HG03432 (cell line): Measurements from ENCODE around the gene MZF1.
A peak's percentile ranks its signal among the peaks of the same experiment; 100 is the strongest.

Experiments used
- ATAC-seq: cut with Tn5 transposase; IDR thresholded peaks from one replicate; pipeline ENCODE4 v1.9.1; 2021; ENCODE audit warnings: mild to moderate bottlenecking, moderate library complexity; ENCODE audit not compliant: unreplicated experiment

MZF1 gene

GRCh38 chr19:58556622-58557220, 16.4 kb downstream of the MZF1 start:
- ATAC-seq: no peak

GRCh38 chr19:58555920-58556621, 17.1 kb downstream of the MZF1 start:
- ATAC-seq: no peak

GRCh38 chr19:58555369-58555885, 17.7 kb downstream of the MZF1 start:
- no peak for ATAC-seq

DNA sequence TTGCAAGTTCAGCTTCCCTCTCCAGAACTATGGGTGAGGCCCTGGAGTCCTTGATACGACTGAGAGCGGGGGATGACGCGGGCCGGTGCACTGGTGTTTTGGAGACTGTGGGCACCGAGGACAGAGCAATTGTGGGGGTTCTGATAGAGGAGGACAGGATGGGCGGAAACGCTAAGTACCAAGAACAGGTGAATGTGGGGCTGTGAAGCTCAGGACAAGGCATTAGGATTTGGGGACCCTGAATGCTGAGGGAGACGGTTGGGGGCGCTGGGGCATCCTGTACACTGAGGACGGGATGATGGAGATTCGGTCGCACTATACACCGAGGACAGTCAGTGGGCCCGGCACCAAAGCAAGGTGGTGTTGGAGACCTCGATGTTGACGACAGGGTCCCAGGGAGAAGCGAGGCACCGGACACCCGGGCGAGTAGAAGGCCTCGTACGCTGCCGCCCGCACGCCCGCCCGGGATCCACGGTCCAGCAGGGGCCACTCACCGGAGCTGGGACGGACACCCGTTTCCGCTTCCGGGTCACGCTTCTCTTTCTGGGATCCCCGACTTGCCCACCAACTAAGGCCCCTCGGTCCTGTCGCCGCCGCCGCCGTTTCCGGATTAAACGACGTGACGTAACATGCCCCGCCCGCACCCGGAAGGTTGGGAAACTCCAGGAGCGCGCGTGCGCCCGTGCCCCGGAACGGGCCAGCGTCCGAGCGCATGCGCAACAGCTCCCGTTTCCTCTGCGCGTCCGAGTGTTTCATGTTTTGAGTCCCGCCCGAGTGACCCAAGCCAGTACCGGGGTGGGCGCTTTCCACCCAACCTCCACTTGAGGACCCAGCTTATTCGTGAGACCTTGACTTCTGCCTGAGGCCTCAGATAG, 18.4 kb downstream of the MZF1 start, which contains the start of gene CHMP2A:
CHMP2A (minus strand) TSS at position 612 of the 875 bp plus-strand sequence. CDS start 893 bp downstream, outside the sequence.
- ATAC-seq: peak; percentile 32

DNA sequence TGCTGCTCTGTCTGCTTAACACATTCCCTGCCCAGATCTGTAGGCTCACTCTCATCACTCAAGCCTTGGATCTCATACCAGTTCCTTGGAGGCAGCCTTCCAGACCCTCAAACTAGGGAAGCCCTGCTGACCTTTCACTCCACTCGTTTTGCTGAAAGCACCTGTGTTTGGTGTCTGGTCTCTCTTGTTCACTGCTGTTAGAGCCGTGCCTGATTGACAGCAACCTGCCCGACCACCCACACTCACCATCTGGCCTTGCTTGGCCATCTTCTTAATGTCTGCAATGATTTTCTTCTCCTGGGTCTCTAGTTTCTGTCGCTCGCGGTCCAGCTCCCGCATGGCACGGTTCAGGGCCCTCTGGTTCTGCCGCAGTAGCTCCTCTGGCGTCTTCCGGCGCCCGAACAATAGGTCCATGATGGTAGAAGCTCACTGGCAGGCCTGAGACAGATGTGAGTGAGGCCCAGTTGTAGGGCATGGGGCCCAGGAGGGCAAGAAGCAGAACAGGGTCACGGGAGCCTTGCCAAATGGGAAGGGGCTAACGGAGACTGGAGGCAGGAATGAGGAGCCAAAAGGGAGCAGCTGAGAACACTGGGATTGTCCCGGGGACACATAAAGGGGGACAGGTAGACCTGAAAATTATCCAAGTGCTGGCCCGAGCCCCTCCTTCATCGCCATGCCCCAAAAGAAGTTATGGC, 19.2 kb downstream of the MZF1 start:
- no peak for ATAC-seq

- ATAC-seq: no peak
These were observed 20.5 kb downstream of the MZF1 start for GRCh38 chr19:58552655-58553054.

DNA sequence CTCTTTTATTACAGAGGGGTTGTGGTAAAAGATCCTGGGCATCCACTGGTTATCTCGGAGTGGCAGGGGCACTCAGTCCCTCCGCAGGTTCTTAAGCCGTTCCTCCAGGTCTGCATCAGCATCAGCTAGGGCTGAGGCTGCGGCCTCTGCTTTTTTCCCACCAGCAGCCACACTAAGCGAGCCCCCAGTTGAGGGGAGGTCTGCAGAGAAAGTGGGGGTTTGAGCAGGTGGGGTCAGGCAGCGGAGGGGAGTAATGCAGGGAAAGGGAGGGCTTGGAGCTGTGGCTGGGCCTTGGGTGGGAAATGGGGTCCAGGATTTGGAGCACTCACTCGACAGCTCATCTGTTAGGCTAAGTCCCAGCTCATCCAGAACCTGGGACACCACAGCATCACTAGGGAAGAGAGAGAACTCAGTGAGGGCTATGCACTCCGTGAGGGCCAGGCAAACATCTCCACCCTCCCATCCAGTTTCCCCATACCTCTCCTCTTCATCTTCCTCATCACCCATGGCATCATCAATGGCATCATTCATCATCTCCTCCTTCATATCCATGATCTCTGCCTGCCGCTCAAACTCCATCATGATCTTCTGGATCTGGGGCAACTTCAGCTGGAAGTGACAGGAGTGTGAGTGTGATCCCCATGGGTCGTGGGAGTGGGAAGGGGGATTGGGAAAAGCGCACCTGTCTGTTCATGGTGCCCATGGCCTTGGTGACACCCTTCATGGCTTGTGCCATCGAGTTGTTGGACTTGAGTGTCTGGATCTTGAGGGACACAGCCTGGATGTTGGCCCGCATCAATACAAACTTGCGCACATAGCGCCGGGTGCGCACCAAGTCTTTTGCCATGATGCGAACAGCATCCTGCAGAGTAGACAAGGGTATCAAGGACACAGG, 21.3 kb downstream of the MZF1 start:
- ATAC-seq: no peak

DNA sequence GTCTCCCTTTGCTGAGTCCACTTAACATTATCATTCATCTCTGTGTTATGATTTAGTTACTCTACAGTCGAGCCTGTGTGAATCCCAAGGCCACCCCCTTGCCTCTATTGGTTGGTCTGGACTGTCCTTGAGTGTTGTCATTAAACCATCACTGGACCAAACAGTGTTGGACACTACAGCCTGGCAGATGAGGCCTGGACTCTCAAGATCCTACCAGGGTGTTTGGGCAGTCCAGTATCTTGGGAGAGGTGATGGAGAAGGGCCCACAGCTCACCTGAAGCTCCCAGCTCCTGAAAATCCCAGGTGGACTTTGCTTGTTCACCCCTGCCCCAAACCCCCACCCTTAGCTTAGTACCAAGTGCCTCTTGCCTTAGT, 22.0 kb downstream of the MZF1 start:
- ATAC-seq: no peak

- ATAC-seq: no peak
These were observed 22.6 kb downstream of the MZF1 start for GRCh38 chr19:58550362-58551122.

DNA sequence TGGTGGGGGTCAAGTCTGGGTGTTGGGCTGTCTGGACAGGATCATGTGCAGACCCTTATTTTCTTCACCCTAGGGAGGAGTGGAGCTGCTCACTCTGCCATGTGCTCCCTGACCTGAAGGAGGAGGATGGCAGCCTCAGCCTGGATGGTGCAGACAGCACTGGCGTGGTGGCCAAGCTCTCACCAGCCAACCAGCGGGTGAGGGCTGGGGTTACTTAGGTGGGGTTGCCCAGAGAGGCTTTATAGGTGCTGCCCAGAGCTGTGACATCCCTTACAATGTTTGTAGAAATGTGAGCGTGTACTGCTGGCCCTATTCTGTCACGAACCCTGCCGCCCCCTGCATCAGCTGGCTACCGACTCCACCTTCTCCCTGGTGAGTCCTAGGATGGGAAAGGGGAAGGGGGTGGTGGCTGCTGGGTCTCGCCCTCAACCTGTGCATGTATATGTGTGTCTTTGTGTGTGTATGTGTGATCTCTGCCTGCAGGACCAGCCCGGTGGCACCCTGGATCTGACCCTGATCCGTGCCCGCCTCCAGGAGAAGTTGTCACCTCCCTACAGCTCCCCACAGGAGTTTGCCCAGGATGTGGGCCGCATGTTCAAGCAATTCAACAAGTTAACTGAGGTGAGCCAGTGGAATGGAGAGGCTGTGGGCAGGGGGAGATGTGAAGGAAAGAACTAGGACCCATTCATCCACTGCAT, 23.3 kb downstream of the MZF1 start:
- no peak for ATAC-seq

DNA sequence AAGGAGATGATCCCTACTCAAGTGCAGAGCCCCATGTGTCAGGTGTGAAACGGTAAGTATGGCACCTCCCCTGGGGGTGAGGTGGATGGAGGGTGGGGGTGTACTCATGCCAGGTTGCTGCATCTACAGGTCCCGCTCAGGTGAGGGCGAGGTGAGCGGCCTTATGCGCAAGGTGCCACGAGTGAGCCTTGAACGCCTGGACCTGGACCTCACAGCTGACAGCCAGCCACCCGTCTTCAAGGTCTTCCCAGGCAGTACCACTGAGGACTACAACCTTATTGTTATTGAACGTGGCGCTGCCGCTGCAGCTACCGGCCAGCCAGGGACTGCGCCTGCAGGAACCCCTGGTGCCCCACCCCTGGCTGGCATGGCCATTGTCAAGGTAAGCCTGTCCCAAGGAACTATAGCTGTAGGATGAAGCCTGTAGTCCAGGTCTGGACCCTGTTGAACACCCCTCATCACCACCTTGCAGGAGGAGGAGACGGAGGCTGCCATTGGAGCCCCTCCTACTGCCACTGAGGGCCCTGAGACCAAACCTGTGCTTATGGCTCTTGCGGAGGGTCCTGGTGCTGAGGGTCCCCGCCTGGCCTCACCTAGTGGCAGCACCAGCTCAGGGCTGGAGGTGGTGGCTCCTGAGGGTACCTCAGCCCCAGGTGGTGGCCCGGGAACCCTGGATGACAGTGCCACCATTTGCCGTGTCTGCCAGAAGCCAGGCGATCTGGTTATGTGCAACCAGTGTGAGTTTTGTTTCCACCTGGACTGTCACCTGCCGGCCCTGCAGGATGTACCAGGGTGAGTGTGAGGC, 24.1 kb downstream of the MZF1 start:
- no peak for ATAC-seq

DNA sequence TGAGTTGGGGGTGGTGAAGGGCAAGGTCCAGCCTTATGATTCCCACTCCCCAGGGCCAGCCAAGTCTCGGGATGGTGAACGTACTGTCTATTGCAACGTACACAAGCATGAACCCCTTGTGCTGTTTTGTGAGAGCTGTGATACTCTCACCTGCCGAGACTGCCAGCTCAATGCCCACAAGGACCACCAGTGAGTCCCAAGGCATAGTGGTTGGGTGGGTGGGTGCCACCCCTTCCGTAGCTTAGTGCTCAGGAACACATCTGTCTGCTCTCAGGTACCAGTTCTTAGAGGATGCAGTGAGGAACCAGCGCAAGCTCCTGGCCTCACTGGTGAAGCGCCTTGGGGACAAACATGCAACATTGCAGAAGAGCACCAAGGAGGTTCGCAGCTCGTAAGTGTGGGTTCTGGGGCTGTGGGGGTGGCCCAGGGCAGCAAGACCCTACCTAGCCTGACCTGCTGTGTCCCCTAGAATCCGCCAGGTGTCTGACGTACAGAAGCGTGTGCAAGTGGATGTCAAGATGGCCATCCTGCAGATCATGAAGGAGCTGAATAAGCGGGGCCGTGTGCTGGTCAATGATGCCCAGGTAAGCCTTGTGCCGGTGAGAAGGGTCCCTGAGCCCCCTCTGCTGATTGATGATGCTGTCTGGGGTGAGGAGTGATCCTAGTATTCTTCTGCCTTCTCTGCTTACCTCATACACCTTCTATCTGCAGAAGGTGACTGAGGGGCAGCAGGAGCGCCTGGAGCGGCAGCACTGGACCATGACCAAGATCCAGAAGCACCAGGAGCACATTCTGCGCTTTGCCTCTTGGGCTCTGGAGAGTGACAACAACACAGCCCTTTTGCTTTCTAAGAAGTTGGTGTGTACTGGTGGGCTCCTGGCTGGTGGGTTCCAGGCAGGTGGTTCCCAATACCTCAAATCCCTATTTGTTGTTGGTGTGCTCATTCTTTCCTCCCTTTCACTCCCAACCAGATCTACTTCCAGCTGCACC, 25.5 kb downstream of the MZF1 start:
- no peak for ATAC-seq

GRCh38 chr19:58546019-58546530, 27.1 kb downstream of the MZF1 start:
- no peak for ATAC-seq

DNA sequence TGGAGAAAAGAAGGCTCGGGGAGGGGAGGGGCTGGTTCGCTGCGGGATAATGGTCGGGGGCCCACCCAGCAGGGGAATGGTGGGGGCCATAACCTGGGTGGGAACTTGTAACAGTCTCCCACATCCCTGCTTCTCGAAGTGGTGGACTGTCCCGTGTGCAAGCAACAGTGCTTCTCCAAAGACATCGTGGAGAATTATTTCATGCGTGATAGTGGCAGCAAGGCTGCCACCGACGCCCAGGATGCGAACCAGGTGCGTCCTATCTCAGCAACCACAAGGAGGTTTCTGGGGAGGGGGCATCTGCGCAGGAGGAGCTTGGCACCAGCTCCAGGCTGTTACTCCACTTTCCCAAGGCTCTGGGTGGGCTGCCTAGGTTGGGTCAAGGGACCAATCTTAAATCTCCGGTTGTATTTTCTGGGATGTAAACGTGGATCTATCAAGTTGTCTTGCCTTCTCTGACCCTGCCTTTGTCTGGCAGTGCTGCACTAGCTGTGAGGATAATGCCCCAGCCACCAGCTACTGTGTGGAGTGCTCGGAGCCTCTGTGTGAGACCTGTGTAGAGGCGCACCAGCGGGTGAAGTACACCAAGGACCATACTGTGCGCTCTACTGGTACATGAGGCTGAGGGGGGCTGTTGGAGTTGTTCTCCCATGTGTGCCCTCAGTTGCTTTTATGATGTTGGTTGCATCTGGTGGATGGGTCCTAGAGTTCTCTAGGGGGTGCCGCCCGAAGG, 27.7 kb downstream of the MZF1 start:
- ATAC-seq: no peak

GRCh38 chr19:58544591-58545285, 28.4 kb downstream of the MZF1 start:
- peak; percentile 59 for ATAC-seq
